Measurements from ENCODE around the gene IL15.

IL15 gene

GRCh38 chr4:141660880-141661279 lies 24.5 kb downstream of the IL15 start:
- H3K9me3 ChIP-seq (ENCODE audit: control insufficient read depth, low read length), result no peaks in the 10 kb centered on the region
- H3K79me2 ChIP-seq, result no peaks in the 10 kb centered on the region
- no peak overlapping the region for H3K9ac ChIP-seq
- no peak for TF ChIP-seq CTCF (IDR thresholded peaks at IDR 0.05)
- H3K27ac ChIP-seq, result no peak overlapping the region
- no peak overlapping the region for H3K4me2 ChIP-seq (ENCODE audit: low read length)
- no peaks in the 10 kb centered on the region for H3K27me3 ChIP-seq (ENCODE audit: control insufficient read depth, insufficient read depth, low read length)
- H3K4me1 ChIP-seq, result no peaks in the 10 kb centered on the region
- no peak overlapping the region for H2AFZ ChIP-seq
- H3K36me3 ChIP-seq (ENCODE audit: control insufficient read depth, insufficient read depth, low read length), result no peaks in the 10 kb centered on the region
- H3K4me3 ChIP-seq (ENCODE audit: low read depth, low read length), result no peak overlapping the region

GRCh38 chr4:141668200-141668910 lies 32.0 kb downstream of the IL15 start:
- H2AFZ ChIP-seq, result no peak overlapping the region
- H3K27ac ChIP-seq, result no peak overlapping the region
- no peaks in the 10 kb centered on the region for H3K27me3 ChIP-seq (ENCODE audit: control insufficient read depth, insufficient read depth, low read length)
- H3K9ac ChIP-seq, result no peak overlapping the region
- no peak for TF ChIP-seq CTCF (IDR thresholded peaks at IDR 0.05)
- H3K79me2 ChIP-seq, result no peaks in the 10 kb centered on the region
- H3K9me3 ChIP-seq (ENCODE audit: control insufficient read depth, low read length), result no peaks in the 10 kb centered on the region
- no peak overlapping the region for H3K4me3 ChIP-seq (ENCODE audit: low read depth, low read length)
- no peak overlapping the region for H3K4me2 ChIP-seq (ENCODE audit: low read length)
- H3K4me1 ChIP-seq, result no peaks in the 10 kb centered on the region
- no peaks in the 10 kb centered on the region for H3K36me3 ChIP-seq (ENCODE audit: control insufficient read depth, insufficient read depth, low read length)

GRCh38 chr4:141669501-141669900 lies 33.1 kb downstream of the IL15 start:
- H3K27ac ChIP-seq, result no peak overlapping the region
- no peaks in the 10 kb centered on the region for H3K9me3 ChIP-seq (ENCODE audit: control insufficient read depth, low read length)
- no peak overlapping the region for H3K4me2 ChIP-seq (ENCODE audit: low read length)
- H3K9ac ChIP-seq, result no peak overlapping the region
- no peak overlapping the region for H2AFZ ChIP-seq
- H3K27me3 ChIP-seq (ENCODE audit: control insufficient read depth, insufficient read depth, low read length), result no peaks in the 10 kb centered on the region
- no peaks in the 10 kb centered on the region for H3K4me1 ChIP-seq
- TF ChIP-seq CTCF (IDR thresholded peaks at IDR 0.05), result no peak
- no peaks in the 10 kb centered on the region for H3K36me3 ChIP-seq (ENCODE audit: control insufficient read depth, insufficient read depth, low read length)
- no peak overlapping the region for H3K4me3 ChIP-seq (ENCODE audit: low read depth, low read length)
- H3K79me2 ChIP-seq, result no peaks in the 10 kb centered on the region

GRCh38 chr4:141675384-141675783 lies 39.0 kb downstream of the IL15 start:
- Histone ChIP-seq H3K9me3 (ENCODE audit: control insufficient read depth, low read length) (no peaks in the 10 kb centered on the region), H3K79me2 (no peaks in the 10 kb centered on the region), H3K27ac (no peak overlapping the region), H3K36me3 (ENCODE audit: control insufficient read depth, insufficient read depth, low read length) (no peaks in the 10 kb centered on the region), H2AFZ (no peak overlapping the region), H3K27me3 (ENCODE audit: control insufficient read depth, insufficient read depth, low read length) (no peaks in the 10 kb centered on the region), H3K4me2 (ENCODE audit: low read length) (no peak overlapping the region), H3K9ac (no peak overlapping the region), H3K4me1 (no peaks in the 10 kb centered on the region), H3K4me3 (ENCODE audit: low read depth, low read length) (no peak overlapping the region)
- TF ChIP-seq CTCF (IDR thresholded peaks at IDR 0.05), result no peak

- Histone ChIP-seq H3K4me3 (ENCODE audit: low read depth, low read length) (no peak overlapping the region), H3K4me2 (ENCODE audit: low read length) (no peak overlapping the region), H3K79me2 (no peaks in the 10 kb centered on the region), H2AFZ (no peak overlapping the region), H3K9ac (no peak overlapping the region), H3K27me3 (ENCODE audit: control insufficient read depth, insufficient read depth, low read length) (no peaks in the 10 kb centered on the region), H3K4me1 (no peaks in the 10 kb centered on the region), H3K27ac (no peak overlapping the region), H3K36me3 (ENCODE audit: control insufficient read depth, insufficient read depth, low read length) (no peaks in the 10 kb centered on the region), H3K9me3 (ENCODE audit: control insufficient read depth, low read length) (no peaks in the 10 kb centered on the region)
- no peak for TF ChIP-seq CTCF (IDR thresholded peaks at IDR 0.05)
These were observed 39.8 kb downstream of the IL15 start for GRCh38 chr4:141676087-141676670.
